Activated naive CD8-positive, alpha-beta T cell treated with anti-CD3 and anti-CD28 coated beads, Interleukin-2, amount 50 U/mL, for 24 hours (primary cell): ENCODE data around the gene C15orf61.

Source experiments
- ATAC-seq: fragments of 150-1000 bp; cut with Tn5 transposase; one replicate; pipeline ENCODE4 v1.10.0; 2021
- DNase-seq: peaks from one replicate; pipeline ENCODE4 v3.0.0; 2021
- H3K27ac Mint-ChIP-seq: one replicate; pipeline ENCODE4 v1.8.0; 2021; ENCODE audit warnings: mild to moderate bottlenecking, mixed read lengths
- H3K27me3 Mint-ChIP-seq: one replicate; pipeline ENCODE4 v1.8.0; 2021; ENCODE audit warnings: mixed read lengths
- H3K36me3 Mint-ChIP-seq: one replicate; pipeline ENCODE4 v1.8.0; 2021; ENCODE audit warnings: low read depth, mixed read lengths
- H3K4me1 Mint-ChIP-seq: one replicate; pipeline ENCODE4 v1.8.0; 2021; ENCODE audit warnings: mixed read lengths
- H3K4me3 Mint-ChIP-seq: one replicate; pipeline ENCODE4 v1.8.0; 2021; ENCODE audit warnings: mild to moderate bottlenecking, moderate library complexity, mixed read lengths
- H3K9me3 Mint-ChIP-seq: one replicate; pipeline ENCODE4 v1.8.0; 2021; ENCODE audit warnings: mixed read lengths

The C15orf61 gene

DNA sequence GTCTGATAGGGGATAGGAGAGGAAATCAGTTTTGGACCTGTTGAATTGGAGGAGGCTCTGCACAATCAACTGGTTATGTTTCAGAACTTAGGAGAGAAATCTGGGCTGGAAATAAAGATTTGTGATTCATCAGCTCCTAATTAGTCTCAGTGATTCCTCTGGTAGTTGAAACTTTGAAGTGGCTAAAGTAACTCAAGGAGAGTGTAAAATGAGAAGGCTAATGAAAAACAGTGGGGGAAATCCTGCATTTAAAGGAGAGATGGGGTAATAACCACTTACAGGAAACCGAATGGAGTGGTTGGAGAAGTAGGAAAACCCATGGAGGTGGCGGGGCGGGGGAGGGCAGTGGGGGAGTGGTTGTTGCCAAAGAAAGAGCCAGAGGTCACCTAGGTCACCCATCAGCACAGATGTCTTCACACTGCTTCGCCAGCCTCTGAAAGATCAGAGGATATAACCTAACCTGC, 54.1 kb downstream of the C15orf61 start:
- H3K27ac Mint-ChIP-seq = no peak overlapping the region
- no peaks in the 10 kb centered on the region for H3K27me3 Mint-ChIP-seq
- ATAC-seq (no peak), DNase-seq (no peak)
- no peak overlapping the region for H3K4me3 Mint-ChIP-seq
- no peaks in the 10 kb centered on the region for H3K9me3 Mint-ChIP-seq
- H3K4me1 Mint-ChIP-seq = peaks cover 7% of the 10 kb centered on the region
- peaks cover 5% of the 10 kb centered on the region for H3K36me3 Mint-ChIP-seq

DNA sequence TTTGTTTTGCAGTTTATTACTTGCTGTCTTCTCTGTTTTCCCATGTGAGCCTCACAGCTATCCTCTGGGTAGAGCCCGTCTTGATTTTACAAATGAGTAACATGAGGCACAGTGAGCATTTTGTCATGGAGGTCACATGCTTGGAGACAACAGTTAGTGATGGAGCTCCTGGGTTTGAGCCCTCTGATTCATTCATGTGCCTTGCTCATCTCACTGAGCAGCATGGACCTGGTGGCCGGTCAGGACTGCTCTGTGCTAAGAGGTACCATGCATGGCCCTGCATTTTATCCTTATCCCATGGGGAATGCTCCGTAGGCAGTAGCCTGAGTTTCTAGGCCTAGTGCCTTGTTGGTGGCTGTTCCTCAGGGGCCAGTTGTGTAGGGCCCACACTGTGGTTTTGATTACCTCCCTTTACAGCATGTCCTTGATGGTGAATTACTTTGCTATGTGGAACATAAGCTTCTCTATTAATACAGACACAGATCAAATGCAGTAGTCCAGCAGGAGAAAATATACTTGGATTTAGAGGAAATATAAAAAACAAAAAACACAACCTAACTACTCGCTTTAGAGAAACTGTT, 57.2 kb downstream of the C15orf61 start:
- H3K27ac Mint-ChIP-seq = no peak overlapping the region
- H3K36me3 Mint-ChIP-seq = peaks cover 8% of the 10 kb centered on the region
- H3K27me3 Mint-ChIP-seq = no peaks in the 10 kb centered on the region
- ATAC-seq = no peak
- no peaks in the 10 kb centered on the region for H3K9me3 Mint-ChIP-seq
- no peak overlapping the region for H3K4me3 Mint-ChIP-seq
- peaks cover 7% of the 10 kb centered on the region for H3K4me1 Mint-ChIP-seq
- DNase-seq = no peak

DNA sequence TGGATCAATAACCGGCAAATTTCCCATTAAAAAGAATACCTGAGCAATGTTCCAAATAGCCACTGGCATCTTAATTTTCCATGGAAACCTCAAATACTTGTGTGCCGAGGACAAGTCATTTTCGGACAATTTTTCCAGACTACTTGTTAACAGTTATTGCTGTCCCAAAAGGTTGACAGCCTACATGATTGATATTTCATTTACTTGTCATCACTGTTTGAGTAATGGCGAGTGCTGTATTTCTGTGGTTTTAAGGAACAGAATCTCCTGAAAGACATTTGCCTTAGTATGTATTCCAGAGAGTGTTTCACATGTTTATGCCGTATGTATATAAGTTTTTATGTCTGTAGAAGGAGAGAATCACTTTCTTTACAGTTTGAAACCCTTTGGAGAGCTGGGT, 58.2 kb downstream of the C15orf61 start:
- Mint-ChIP-seq H3K27ac (no peak overlapping the region), H3K36me3 (peaks cover 6% of the 10 kb centered on the region), H3K4me1 (peaks cover 4% of the 10 kb centered on the region), H3K4me3 (no peak overlapping the region), H3K27me3 (no peaks in the 10 kb centered on the region), H3K9me3 (no peaks in the 10 kb centered on the region)
- no peak for ATAC-seq
- DNase-seq = no peak
